HG02840 (cell line): Measurements from ENCODE around the gene TOB2.
"Not testable (repeated sequence)": the region's sequence is repeated elsewhere in the genome, so short reads cannot be mapped to it uniquely, and the experiment has no call there.

Source experiments
- ATAC-seq: cut with Tn5 transposase; IDR thresholded peaks from one replicate; pipeline ENCODE4 v1.9.1; 2021; ENCODE audit warnings: mild to moderate bottlenecking, moderate library complexity, moderate number of reproducible peaks; ENCODE audit not compliant: unreplicated experiment, low FRiP score

The TOB2 gene

DNA sequence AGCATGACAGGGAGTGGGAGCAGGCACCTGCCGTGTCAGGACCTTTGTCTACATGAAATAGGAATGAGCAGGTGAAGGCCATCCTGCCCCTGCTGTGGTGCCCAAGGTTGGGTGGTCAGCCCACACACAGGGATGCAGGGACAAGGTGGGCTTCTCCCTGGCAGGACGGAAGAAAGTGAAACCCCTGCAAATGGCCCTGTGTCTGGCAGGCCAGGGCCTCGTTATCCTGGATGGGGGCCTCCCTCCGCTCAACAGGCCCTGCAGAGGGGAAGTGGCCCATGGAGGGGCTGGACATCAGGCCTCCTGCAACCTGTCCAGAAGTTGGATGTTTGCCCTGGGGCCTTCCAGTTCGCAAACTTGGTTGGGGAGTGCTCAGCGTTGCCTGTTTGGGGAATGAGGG lies 14.9 kb downstream of the TOB2 start:
- no peak for ATAC-seq

DNA sequence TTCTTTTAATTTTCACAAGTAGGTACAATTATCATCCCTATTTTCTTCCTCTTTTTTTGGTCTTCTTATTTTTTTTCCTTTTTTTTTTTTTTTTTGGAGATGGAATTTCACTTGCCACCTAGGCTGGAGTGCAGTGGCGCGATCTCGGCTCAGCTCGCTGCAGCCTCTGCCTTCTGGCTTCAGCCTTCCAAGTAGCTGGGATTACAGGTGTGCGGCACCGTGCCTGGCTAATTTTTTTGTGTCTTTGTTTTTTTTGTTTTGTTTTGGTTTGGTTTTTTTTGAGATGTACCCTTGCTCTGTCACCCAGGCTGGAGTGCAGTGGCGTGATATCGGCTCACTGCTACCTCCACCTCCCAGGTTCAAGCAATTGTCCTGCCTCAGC lies 16.7 kb downstream of the TOB2 start:
- ATAC-seq = no peak

- no peak for ATAC-seq
Measured at GRCh38 chr22:41429232-41429950, 17.2 kb downstream of the TOB2 start.

DNA sequence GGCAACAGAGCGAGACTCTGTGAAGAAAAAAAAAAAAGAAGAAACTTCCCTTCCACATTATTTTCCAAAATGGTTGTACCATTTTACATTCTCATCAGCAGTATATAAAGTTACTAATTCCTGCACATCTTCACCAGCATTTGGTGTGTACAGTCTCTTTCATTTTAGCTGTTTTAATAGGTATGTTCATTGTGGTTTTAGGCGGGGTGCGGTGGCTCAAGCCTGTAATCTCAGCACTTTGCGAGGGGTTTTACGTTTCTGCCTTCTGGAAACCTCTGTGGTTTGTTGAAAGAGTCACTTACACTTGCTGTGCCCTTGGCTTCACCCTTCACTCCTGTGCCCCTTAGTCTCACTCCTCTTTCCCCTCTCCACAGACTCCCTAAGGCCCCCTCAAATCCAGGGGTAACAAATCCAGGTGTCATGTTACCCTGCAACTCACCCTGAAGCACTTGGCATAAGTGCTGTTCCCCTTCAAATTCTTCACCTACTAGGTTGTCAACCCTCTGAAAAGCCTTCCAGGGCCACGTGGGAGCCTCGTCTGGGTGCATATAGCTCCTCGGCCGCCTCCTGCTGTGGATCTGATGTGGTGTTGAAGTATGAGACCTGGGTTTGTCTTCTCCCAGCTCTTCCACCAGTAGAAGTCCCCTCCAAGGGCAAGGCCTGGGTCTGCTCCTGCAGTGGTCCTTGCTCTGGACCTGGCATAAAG lies 20.8 kb downstream of the TOB2 start:
- no peak for ATAC-seq

DNA sequence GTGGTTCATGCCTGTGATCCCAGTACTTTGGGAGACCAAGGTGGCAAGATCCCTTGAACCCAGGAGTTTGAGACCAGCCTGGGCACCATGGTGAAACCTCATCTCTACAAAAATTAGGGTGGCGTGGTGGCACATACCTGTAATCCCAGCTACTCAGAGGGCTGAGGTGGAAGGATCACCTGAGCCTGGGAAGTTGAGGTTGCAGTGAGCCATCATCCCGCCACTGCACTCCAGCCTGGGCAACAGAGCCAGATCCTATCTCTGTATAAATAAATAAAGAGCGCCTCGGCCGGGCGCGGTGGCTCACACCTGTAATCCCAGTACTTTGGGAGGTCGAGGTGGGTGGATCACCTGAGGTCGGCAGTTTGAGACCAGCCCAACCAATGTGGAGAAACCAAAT lies 27.9 kb downstream of the TOB2 start:
- no peak for ATAC-seq

- ATAC-seq = no peak
Measured at GRCh38 chr22:41417622-41418390, 28.8 kb downstream of the TOB2 start.

- ATAC-seq = no peak
Measured at GRCh38 chr22:41415554-41415953, 31.0 kb downstream of the TOB2 start.

DNA sequence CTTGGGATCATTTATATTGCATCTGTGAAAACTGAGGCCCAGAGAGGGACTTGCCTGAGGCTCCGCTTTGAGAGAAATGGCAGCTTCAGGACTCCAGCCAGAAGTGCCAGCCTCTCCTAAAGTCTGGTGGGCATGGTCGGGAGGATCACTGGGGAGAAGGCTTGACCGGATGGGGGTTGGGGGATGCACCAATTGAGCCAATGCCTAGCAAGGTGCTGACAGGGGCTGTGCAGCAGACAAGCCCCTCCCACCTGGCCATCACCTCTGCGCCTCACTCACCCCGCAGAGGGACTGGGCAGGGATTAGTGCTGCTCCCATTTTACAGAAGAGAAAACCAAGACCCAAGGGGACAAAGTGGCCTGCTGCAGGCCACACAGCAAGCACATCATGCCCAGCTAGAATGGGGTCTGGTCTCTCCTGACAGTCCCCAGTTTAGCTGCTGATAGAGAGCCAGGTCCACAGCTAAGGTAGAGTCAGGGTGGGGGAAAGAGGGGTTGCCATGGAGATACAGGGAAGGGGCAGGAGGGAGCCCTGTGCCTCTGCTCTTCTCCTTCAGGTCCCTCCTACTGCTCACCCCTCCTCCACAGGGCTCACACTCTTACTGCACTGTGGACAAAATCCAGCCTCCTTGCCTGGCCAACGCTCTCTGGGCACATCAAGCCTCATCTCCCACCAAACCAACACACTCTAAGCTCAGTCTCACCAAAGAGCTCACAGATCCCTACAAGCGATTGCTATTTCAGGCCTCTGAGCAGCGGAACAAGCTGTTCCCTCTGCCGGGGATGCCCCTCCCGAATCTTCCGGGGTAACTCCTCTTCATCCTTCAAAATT lies 35.4 kb downstream of the TOB2 start:
- ATAC-seq = no peak

- ATAC-seq = no peak
Measured at GRCh38 chr22:41410311-41410751, 36.3 kb downstream of the TOB2 start.

- ATAC-seq = no peak
Measured at GRCh38 chr22:41408665-41409064, 37.9 kb downstream of the TOB2 start.

- no peak for ATAC-seq
Measured at GRCh38 chr22:41407433-41407832, 39.2 kb downstream of the TOB2 start.

DNA sequence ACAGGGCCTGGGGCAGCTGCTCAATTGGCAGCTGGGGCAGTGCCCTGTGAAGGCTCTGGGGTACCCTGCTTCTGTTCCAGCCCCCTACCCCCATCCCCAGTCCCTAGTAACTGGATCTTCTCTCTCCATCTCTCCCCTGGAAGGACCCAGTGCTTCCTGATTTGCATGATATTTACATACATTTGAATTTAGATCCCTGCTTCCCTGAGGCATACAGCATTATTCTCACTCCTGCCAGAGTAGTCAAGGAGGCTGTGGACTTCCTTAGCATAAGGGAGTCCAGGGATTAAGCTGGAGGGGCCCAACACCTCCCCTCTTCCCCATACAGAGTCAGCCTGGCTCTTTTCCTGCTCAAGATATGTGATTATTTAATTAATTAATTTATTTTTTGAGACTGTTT lies 40.2 kb downstream of the TOB2 start:
- ATAC-seq = no peak

DNA sequence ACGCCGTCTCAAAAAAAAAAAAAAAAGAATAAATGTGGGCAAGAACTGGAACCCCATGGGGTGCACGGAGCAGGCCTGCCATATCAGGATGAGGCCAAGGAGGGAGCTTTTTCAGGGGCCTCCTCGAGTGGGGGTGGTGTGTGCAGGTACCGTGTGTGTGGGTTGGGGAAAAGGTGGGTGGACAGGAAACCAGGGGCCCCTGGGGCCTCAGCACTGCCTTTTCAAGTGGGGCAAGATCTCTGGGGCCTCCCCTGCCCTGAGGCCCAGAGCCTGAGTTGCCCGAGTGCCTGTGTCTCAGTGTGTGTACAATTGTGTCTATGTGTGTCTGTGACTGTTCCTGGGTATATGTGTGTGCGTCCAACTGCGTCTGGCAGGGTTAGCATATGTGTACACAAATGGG lies 41.0 kb downstream of the TOB2 start:
- ATAC-seq = no peak

- no peak for ATAC-seq
Measured at GRCh38 chr22:41403532-41404318, 42.9 kb downstream of the TOB2 start.

GRCh38 chr22:41402851-41403250 lies 43.8 kb downstream of the TOB2 start:
- ATAC-seq = not testable (repeated sequence)

- ATAC-seq = no peak
Measured at GRCh38 chr22:41401781-41402648, 44.6 kb downstream of the TOB2 start.

GRCh38 chr22:41398921-41399320 lies 47.7 kb downstream of the TOB2 start:
- ATAC-seq = no peak

GRCh38 chr22:41397143-41397811 lies 49.3 kb downstream of the TOB2 start:
- ATAC-seq = no peak
